Neural cell (in vitro differentiated cells): ENCODE results near the gene RUNX1.

Experiments
- CTCF ChIP-seq: fragments of 450-650 bp; IDR thresholded peaks from 2 replicates; pipeline ENCODE4 v1.5.1; 2014; ENCODE audit warnings: antibody characterized with exemption, mild to moderate bottlenecking, moderate library complexity; ENCODE audit not compliant: poor library complexity, severe bottlenecking
- EP300 ChIP-seq: fragments of 450-650 bp; conservative IDR thresholded peaks from 2 replicates; pipeline ENCODE4 v1.6.1; 2014; ENCODE audit warnings: antibody characterized with exemption, mild to moderate bottlenecking, moderate library complexity; ENCODE audit not compliant: poor library complexity, severe bottlenecking
- EZH2 ChIP-seq: fragments of 200-600, 300-800 bp; shearing (Covaris generic), sonication (generic); IDR thresholded peaks from 2 replicates; pipeline ENCODE4 v1.6.1; 2014; ENCODE audit warnings: antibody characterized with exemption, low read length, borderline replicate concordance, mild to moderate bottlenecking; ENCODE audit not compliant: insufficient read depth, poor library complexity, severe bottlenecking
- MXI1 ChIP-seq: fragments of 450-650 bp; conservative IDR thresholded peaks from 2 replicates; pipeline ENCODE4 v1.6.1; 2014; ENCODE audit warnings: antibody characterized with exemption, mild to moderate bottlenecking; ENCODE audit not compliant: poor library complexity, severe bottlenecking
- POLR2AphosphoS5 ChIP-seq: IDR thresholded peaks from 2 replicates; pipeline ENCODE4 v1.6.1; 2012
- RAD21 ChIP-seq: fragments of 450-650 bp; conservative IDR thresholded peaks from 2 replicates; pipeline ENCODE4 v1.6.1; 2014; ENCODE audit warnings: antibody characterized with exemption, mild to moderate bottlenecking, moderate library complexity
- TAF1 ChIP-seq: IDR thresholded peaks from 2 replicates; pipeline ENCODE4 v1.6.1; 2012; ENCODE audit warnings: low read depth
- TF ChIP-seq, protein P1 (sequence below): IDR thresholded peaks from 2 replicates; pipeline ENCODE4 v1.6.1; 2012; ENCODE audit warnings: borderline replicate concordance

DNA sequence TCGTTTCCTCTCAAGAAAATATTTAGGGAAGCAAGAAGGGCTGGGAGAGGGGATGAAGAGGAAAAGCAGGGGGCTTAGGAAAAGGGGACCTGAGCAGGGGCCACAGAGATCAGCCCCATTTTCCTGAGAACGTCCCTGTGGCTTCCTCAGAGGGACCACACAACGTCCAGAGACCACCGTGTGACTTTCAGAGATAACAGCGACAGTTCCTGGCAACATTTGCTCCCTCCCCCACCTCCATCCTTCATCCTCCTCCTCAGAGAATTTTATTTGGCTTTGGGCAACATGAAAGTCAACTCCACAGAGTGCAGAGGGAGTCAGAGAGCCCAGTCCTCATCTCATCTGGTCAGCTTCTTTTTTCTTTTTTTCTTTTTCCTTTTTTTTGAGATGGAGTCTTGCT, 50.9 kb downstream of the RUNX1 start:
- TF ChIP-seq CTCF (no peak), EP300 (no peak), EZH2 (no peak), MXI1 (no peak), POLR2AphosphoS5 (no peak), TAF1 (no peak), RAD21 (no peak)
- TF ChIP-seq, protein P1, sequence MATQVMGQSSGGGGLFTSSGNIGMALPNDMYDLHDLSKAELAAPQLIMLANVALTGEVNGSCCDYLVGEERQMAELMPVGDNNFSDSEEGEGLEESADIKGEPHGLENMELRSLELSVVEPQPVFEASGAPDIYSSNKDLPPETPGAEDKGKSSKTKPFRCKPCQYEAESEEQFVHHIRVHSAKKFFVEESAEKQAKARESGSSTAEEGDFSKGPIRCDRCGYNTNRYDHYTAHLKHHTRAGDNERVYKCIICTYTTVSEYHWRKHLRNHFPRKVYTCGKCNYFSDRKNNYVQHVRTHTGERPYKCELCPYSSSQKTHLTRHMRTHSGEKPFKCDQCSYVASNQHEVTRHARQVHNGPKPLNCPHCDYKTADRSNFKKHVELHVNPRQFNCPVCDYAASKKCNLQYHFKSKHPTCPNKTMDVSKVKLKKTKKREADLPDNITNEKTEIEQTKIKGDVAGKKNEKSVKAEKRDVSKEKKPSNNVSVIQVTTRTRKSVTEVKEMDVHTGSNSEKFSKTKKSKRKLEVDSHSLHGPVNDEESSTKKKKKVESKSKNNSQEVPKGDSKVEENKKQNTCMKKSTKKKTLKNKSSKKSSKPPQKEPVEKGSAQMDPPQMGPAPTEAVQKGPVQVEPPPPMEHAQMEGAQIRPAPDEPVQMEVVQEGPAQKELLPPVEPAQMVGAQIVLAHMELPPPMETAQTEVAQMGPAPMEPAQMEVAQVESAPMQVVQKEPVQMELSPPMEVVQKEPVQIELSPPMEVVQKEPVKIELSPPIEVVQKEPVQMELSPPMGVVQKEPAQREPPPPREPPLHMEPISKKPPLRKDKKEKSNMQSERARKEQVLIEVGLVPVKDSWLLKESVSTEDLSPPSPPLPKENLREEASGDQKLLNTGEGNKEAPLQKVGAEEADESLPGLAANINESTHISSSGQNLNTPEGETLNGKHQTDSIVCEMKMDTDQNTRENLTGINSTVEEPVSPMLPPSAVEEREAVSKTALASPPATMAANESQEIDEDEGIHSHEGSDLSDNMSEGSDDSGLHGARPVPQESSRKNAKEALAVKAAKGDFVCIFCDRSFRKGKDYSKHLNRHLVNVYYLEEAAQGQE: no peak
